SKM-1 treated with dmso at 0.1 percent for 144 hours (cell line): ENCODE measurements around the gene CEP70.
"Not testable (repeated sequence)": the region's sequence is repeated elsewhere in the genome, so short reads cannot be mapped to it uniquely, and the experiment has no call there.

ENCODE experiments used
- DNase-seq: peaks from one replicate; lab custom pipeline; 2025; ENCODE audit not compliant: unreplicated experiment; lab: John Stamatoyannopoulos, UW

Gene CEP70

DNA sequence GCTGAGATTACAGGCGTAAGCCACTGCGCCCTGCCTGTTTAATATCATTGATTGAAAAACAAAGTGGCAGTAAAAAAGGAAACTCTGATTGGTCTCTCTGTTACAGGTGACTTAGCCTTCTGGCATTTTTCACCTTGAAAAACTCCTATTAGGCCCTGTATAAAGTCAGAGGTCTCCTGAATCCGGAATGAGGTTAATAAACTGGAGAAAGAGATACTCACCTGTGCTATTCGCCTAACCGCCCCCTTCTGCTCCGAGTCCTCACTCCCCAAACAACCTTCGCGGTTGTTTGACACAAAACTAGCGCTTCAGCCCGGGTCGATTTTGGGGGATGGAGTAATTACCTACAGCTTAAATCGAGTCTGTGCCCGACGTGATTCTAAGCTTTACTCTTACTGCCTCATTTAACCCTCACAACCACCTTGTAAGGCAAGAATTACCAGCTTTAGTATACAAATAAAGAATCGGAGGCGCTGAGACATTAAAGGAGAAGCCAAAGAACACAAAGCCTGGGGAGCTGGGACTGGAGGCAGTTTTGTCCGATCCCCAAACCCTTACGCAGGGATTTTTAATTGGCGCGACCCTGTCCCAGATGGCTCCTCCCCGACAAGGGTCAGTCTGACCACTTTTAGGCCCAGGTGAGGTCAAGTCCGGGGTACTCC is 441 bp downstream of the CEP70 start:
- no peak for DNase-seq

DNA sequence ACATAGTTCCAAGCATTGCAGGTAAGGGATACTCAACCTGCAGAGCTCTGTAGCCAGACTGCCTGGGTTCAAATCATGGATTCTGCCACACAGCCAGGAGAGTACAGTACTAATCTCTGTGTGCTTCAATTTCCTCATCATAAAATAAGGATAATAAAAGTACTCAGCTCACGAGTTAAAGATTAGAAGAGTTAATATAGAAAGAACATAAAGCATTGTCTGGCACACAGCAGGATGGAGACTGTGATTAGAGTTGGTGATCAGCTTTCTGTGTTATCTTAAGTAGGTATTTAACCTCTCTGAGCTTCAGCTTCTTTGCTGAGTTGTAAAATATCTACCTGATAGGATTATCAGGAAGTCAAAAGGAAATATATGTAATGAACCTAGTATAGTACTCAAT is 2.7 kb downstream of the CEP70 start:
- DNase-seq, result no peak

DNA sequence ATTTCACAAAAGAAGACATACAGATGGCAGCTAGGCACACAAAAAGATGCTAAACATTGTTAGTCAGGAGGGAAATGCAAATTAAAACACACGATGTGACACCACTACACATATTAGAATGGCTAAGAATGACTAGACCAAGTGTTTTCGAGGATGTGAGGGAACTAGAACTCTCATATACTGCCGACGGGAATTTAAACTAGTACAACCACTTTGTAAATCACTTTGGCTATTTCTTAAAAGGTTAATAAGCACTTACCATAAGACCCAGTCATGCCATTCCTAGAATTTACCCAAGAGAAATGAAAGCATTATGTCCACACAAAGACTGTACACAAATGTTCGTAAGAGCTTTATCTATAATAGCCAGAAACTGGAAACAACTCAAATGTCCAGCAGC is 5.6 kb downstream of the CEP70 start:
- DNase-seq, result no peak

DNA sequence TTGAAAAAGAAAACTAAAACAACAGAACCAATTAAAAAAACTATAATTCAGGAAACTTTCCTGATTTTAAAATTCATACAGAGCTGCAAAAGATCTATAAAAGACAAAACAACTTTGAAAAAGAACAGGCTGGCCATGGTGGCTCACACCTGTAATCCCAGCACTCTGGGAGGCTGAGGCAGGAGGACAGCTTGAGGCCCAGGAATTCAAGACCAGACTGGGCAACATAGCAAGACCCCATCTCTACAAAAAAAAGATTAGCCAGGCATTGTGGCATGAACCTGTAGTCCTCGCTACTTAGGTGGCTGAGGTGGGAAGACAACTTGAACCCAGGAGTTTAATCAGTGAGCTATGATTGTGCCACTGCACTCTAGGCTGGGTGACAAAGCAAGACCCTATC is 6.7 kb downstream of the CEP70 start:
- DNase-seq, result no peak

DNA sequence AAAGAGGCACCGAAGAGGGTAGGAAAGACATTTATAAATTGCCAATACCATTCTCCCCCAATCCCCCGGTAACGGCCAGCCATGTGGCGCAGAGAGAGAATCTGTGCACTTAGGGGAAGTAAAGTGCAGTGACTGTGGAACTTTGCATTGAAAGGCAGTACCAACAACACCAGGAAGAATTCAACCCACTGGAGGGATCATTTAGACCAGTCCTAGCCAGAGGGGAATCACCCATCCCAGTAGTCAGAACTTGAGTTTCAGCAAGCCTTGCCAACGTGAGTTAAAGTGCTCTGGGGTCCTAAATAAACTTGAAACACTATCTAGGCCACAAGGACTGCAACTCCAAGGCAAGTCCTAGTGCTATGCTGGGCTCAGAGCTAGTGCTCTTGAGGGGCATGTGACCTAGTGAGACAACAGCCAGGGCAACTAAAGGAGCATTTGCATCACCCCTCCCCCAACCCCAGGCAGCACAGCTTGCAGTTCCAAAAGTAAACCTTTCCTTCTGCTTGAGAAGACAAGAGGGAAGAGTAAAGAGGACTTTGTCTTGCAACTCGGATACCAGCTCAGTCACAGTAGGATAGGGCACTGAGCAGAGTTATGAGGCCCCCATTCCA is 15.0 kb downstream of the CEP70 start:
- DNase-seq, result no peak

DNA sequence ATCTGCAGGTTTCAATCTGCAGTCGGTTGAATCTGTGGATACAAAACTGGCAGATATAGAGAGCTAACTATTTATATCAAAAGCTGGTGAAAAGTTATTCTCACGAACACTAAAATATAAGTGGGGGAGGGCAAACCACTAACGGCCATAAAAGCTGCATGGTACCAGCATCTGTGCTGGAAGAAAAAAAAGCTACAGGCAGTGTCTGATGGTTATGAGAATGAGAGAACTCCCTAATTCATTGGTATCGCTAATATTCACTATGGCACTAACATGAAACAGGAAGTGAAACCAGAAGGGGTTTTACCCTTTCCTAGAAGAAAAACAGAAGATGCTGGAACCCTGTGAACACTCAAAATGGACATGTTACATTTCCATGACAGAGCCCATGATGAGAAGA is 15.9 kb downstream of the CEP70 start:
- no peak for DNase-seq

DNA sequence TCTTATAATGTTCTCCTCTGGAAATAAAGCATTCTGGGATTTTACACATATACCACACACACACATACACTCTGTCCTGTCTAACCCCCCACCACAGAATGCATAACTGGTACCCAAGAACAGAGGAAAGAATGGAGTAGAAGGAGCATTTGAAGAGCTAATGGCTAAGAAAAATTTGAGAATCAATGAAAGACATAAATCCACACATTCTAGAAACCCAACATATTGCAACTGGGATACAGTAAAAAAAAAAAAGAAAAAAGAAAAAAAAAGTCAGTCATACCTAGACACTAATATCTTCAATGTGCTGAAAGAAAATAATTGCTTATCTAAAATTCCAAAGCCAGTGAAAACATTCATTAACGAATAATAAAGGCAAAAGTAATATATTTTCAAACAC is 20.9 kb downstream of the CEP70 start:
- no peak for DNase-seq

DNA sequence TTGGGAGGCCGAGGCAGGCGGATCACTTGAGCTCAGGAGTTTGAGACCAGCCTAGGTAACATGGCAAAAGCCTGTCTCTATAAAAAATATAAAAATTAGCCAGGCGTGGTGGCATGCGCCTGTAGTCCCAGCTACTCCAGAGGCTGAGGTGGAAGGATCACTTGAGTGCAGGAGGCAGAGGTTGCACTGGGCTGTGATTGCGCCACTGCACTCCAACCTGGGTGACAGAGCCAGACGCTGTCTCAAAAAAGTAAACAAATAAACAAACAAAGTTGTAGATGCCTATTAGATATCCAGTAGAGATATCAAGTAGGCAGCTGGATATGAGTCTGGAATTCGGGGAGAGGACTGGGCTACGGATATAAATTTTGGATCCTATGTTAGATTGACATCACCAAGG is 24.4 kb downstream of the CEP70 start:
- DNase-seq, result not testable (repeated sequence)

DNA sequence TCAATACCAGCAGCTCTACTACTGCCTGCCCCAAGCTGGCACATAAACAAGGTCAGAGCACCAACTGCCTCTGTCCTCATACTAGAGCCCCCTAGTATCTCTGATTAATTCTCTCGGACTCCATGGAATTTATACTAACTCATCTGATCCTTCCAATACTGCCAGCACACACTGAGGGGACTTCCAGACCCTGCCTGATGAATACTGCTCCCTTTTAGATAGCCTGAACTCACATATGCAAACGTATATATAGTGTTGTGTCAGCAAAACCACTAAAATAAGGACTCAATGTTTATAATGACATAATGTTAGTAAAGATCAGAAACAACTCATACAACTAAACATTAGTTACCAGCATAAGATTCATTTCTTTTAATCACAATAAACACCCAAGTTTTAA is 25.0 kb downstream of the CEP70 start:
- DNase-seq, result no peak

DNA sequence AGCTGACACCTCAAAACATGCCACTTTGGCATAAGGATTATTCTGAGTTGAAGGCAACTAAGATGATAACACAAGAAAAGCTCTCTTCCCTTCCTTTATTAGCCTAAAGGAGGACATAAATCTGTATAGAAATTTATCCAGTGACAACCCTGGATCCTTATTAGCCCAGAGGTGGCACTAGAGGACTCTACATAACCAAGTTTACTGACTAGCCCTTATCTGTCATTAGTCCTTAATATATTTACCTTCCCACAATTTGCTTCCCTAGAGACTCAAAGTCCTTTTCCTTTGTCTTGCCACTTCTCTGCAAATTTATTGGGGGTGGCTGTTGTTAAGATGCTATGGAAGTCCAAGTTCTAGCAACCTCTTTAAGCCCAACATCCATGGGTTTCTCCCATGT is 26.7 kb downstream of the CEP70 start:
- no peak for DNase-seq

DNA sequence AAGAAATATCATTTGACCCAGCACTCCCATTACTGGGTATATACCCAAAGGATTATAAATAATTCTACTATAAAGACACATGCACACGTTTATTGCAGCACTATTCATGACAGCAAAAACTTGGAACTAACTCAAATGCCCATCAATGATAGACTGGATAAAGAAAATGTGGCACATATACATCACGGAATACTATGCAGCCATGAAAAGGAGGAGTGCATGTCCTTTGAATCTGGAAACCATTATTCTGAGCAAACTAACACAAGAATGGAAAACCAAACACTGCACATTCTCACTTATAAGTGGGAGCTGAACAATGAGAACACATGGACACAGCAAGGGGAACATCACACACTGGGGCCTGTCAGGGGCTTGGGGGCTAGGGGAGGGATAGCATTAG is 27.8 kb downstream of the CEP70 start:
- DNase-seq, result not testable (repeated sequence)

DNA sequence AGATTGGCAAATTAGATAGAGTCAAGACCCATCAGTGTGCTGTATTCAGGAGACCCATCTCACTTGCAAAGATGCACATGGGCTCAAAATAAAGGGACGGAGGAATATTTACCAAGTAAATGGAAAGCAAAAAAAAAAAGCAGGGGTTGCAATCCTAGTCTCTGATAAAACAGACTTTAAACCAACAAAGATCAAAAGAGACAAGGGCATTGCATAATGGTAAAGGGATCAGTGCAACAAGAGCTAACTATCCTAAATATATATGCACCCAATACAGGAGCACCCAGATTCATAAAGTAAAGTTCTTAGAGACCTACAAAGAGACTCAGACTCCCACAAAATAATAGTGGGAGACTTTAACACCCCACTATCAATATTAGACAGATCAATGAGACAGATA is 31.2 kb downstream of the CEP70 start:
- DNase-seq, result not testable (repeated sequence)

DNA sequence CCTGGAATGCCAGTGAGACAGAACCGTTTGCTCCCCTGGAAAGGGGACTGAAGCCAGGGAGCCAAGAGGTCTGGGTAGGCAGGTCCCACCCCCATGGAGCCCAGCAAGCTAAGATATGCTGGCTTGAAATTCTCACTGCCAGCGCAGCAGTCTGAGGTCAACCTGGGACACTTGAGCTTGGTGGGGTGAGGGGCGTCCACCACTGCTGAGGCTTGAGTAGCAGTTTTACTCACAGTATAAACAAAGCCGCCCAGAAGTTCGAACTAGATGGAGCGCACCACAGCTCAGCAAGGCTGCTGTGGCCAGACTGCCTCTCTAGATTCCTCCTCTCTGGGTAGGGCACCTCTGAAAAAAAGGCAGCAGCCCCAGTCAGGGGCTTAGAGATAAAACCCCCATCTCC is 33.6 kb downstream of the CEP70 start:
- DNase-seq, result no peak

DNA sequence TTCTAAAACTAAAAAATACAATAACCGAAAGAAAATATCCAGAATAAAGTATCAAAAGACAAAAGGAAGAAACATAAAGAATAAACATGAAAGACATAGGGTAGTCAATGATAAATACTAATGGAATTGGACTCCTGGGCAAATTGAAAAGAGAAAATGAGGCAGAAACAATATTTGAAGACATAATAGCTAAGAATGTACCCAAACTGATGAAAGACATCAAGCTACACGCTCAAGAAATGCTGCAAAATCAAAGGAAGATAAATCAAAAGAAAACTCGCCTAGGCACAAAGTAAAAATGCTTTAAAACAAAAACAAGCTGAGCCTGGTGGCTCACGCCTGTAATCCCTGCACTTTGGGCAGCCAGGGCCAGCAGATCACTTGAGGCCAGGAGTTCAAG is 34.9 kb downstream of the CEP70 start:
- DNase-seq, result no peak

DNA sequence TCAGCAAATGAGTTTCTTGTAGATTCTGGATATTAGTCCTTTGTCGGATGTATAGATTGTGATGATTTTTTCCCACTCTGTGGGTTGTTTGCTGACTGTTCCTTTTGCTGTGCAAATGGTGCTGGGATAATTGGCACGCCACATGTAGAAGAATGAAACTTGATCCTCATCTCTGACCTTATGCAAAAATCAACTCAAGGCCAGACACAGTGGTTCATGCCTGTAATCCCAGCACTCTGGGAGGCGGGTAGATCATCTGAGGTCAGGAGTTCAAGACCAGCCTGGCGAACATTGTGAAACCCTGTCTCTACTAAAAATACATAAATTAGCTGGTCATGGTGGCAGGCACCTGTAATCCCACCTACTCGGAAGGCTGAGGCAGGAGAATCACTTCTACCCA is 39.3 kb downstream of the CEP70 start:
- not testable (repeated sequence) for DNase-seq

DNA sequence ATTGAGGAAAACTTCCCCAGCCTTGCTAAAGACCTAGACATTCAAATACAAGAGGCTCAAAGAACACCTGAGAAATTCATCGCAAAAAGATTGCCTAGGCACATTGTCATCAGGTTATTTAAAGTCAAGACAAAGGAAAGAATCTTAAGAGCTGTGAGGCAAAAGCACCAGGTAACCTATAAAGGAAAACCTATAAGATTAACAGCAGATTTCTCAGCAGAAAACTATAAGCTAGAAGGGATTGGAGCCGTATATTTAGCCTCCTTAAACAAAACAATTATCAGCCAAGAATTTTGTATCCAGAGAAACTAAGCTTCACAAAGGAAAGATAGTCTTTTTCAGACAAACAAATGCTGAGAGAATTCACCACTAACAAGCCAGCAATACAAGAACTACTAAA is 43.1 kb downstream of the CEP70 start:
- DNase-seq, result not testable (repeated sequence)

DNA sequence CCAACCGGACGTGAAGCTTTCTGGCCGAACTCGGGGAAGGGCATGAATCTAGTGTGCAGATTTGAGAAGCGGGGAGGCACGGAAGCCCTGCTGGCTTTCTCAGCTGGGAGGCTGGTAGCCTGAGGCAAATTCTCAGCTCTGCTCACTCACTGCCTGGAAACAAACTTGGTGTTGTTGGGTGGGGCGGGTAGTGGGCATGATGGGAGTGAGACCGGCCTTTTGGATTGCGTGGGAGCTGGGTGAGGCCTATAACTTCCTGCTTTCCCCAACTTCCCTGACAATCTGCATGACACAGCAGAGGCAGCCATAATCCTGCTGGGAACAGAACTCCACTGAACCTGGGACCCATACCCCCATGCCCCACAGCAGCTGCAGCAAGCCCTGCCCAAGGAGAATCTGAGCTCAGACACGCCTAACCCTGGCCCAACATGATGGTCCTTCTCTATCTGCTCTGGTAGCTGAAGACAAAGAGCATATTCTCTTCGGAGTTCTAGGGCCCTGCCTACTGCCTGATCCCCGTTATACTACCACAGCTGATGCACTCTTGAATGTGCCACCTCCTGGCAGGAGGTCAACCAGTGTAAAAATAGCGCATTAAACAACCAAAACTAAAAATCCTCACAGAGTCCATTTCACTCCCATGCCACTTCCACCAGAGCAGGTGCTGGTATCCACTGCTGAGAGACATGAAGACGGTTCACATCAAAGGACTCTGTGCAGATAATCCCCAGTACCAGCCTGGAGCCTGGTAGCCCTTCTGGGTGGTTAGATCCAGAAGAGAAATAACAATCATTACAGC is 44.7 kb downstream of the CEP70 start:
- DNase-seq, result no peak

DNA sequence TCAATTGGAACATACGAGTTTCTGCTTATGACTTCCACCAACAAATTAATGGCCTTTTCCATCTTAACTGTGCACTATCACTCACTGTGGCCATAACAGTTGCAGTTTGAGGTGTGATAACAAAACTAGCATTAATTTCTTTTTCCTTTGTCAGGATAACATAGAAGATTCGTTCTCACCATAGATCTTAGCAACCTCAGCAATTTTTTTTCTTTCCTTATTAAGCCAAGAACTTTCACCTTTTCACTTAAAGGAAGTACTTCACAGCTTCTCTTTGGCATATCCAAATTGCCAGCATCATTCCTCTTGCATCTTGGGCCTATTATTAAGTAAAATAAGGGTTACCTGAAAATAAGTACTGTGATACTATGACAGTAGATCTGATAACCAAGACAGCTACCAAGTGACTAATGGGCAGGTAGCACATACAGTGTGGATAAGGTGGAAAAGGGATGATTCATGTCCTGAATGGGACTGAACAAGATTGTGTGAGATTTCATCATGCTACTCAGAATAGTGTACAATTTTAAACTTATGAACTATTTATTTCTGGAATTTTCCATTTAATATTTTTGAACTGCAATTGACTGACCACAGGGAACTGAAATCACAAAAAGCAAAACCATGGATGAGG is 46.6 kb downstream of the CEP70 start:
- no peak for DNase-seq

DNA sequence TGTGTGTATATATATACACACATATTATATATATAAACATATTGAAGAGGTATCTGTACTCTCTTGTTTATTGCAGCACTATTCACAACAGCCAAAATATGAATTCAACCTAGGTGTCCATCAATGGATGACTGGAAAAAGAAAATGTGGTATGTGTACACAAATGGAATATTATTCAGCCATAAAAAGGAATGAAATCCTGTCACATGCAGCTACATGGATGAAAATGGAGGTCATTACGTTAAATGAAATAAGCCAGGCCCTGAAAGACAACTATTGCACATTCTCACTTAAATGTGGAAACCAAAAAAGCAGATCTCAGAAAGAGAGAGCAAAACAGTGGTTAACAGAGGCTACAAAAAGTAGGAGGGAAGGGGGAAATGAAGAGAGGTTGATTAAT is 49.5 kb downstream of the CEP70 start:
- DNase-seq, result no peak

DNA sequence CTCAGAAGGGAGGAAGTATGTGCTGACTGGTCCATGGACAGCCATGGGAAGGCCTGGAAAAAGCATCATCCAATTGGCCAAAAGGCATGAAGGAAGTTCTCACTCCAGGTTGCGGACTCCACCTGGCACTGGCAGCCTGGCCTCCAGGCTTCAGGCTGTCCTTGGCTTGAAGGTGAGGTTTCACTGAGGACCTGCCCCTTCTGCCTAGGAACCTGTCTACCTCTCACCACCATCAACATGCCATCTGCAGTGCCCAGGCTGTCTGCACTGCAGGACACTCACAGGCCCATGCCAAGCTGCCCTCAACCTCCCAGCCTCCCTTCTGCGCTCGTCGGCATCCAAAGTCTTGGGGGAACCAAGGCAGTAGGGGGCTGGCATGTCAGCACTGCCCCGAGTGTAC is 51.1 kb downstream of the CEP70 start:
- no peak for DNase-seq

DNA sequence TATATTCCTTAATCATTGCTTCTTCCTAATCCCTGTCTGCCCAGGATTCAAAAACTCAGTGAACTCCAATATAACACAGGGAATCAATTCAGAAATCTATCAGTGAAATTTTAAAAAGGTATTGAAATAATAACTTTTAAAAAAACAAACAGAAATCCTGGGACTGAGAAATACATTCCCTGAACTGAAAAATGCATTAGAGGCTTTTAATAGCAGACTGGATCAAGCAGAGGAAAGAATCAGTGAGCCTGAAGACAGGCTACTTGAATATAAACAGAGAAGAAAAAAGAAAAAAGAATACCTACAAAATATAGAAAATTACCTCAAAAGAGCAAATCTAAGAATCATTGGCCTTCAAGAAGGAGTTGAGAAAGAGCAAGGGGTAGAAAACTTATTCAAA is 54.7 kb downstream of the CEP70 start:
- DNase-seq, result no peak

DNA sequence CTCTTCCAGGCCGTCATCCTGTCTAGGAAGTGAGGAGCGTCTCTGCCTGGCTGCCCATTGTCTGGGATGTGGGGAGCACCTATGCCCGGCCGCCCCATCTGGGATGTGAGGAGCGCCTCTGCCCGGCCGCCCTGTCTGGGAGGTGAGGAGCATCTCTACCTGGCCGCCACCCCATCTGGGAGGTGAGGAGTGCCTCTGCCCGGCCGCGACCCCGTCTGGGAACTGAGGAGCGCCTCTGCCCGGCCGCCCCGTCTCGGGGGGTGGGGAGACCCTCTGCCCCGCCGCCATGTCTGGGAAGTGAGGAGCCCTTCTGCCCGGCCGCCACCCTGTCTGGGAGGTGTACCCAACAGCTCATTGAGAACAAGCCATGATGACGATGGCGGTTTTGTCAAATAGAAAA is 72.6 kb downstream of the CEP70 start:
- DNase-seq, result not testable (repeated sequence)
